ENCODE measurements around the gene HOXA6. TPM values are rescaled to one million over a fixed set of nuclear protein-coding genes. Genes with fewer than 3 reads are reported as not detected.

The HOXA6 gene
- total RNA-seq, 4 donors from 2014 or later: 0.66 to 0.92 TPM; not detected in 2

DNA sequence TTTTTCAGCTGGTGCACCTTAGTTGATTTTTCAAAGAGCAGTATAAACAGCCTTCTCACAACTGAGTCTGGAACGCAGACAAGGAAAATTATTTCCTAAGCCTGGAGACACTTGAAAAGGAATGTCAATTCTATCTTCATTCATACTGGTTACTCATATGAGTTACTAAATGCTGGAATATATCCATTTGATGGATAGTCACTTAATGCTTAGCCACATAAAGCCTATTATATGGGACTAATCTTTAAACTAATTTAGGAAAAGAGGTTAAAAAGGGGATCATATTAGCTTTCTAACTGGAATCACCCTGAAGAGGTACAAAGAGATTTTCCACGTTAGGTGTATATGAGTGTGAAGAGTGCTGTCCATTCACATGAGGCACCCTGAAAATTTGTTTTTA lies 15.4 kb downstream of the HOXA6 start:
- Histone ChIP-seq H3K4me3 (peak overlapping the region in 1 of 4 donors; percentile 88), H3K27ac (replicated peaks in 1 of 4) (peak overlapping the region; percentile 96 to 100 (median 99)), H3K36me3 (no peaks in the 10 kb centered on the region), H3K9me3 (no peaks in the 10 kb centered on the region), H3K27me3 (no peaks in the 10 kb centered on the region), H3K4me1 (peaks cover 0 to 85% (median 82%) of the 10 kb centered on the region in 4 donors)
- TF ChIP-seq POLR2AphosphoS5 (IDR thresholded peaks at IDR 0.05): peak in 1 of 2 donors; percentile 9
- no peak for TF ChIP-seq CTCF (IDR thresholded peaks at IDR 0.05)
- WGBS: 51% methylated on average over 2 of the region's 2 CpGs
- no peak for DNase-seq (ENCODE audit: extremely low spot score)
- intact Hi-C loops (cut with DNase I): no loop called here

- no peaks in the 10 kb centered on the region for H3K9me3 ChIP-seq
- no peaks in the 10 kb centered on the region for H3K36me3 ChIP-seq
- WGBS: 36% methylated on average over 12 of the region's 12 CpGs
- H3K27ac ChIP-seq (replicated peaks in 1 of 4): peak overlapping the region; percentile 96 to 100 (median 99)
- TF ChIP-seq POLR2A (IDR thresholded peaks at IDR 0.05; ENCODE audit: low read depth) (no peak), CTCF (IDR thresholded peaks at IDR 0.05) (no peak), POLR2AphosphoS5 (IDR thresholded peaks at IDR 0.05) (no peak), EP300 (IDR thresholded peaks at IDR 0.05) (no peak)
- H3K27me3 ChIP-seq: no peaks in the 10 kb centered on the region
- no peak for DNase-seq (ENCODE audit: extremely low spot score)
- intact Hi-C loops (cut with DNase I): no loop called here
- H3K4me1 ChIP-seq: peaks cover 0 to 85% (median 82%) of the 10 kb centered on the region in 4 donors
- H3K4me3 ChIP-seq: peak overlapping the region; percentile 81 to 94 (median 89)
Measured at GRCh38 chr7:27131390-27131819, 16.2 kb downstream of the HOXA6 start.

GRCh38 chr7:27130540-27131389 lies 16.8 kb downstream of the HOXA6 start, which contains the start of gene HOXA4:
TSS of gene HOXA4 (minus strand) at chr7:27130757. CDS start at chr7:27130733, 24 bp downstream.
- no peaks in the 10 kb centered on the region for H3K36me3 ChIP-seq
- DNase-seq (ENCODE audit: extremely low spot score): no peak
- WGBS: 6% methylated on average over 39 of the region's 67 CpGs
- H3K9me3 ChIP-seq: no peaks in the 10 kb centered on the region
- no peaks in the 10 kb centered on the region for H3K27me3 ChIP-seq
- TF ChIP-seq POLR2AphosphoS5 (IDR thresholded peaks at IDR 0.05) (peak; percentile 98), CTCF (IDR thresholded peaks at IDR 0.05) (no peak), POLR2A (IDR thresholded peaks at IDR 0.05; ENCODE audit: low read depth) (peak; percentile 91)
- intact Hi-C loops (cut with DNase I): no loop called here
- peak within 1 kb of the TSS; percentile 96 to 100 (median 99) for H3K27ac ChIP-seq (replicated peaks in 1 of 4)
- H3K4me3 ChIP-seq: peak within 1 kb of the TSS; percentile 81 to 94 (median 89)
- H3K4me1 ChIP-seq: peaks cover under 1 to 85% (median 83%) of the 10 kb centered on the region in 4 donors

GRCh38 chr7:27129729-27130539 lies 17.6 kb downstream of the HOXA6 start:
- Histone ChIP-seq H3K4me3 (peak overlapping the region; percentile 81 to 94 (median 89)), H3K9me3 (no peaks in the 10 kb centered on the region), H3K27me3 (no peaks in the 10 kb centered on the region), H3K27ac (replicated peaks in 1 of 4) (peak overlapping the region; percentile 96 to 100 (median 99)), H3K4me1 (peaks cover 8 to 85% (median 83%) of the 10 kb centered on the region in 4 donors), H3K36me3 (no peaks in the 10 kb centered on the region)
- WGBS: 50% methylated on average over 9 of the region's 72 CpGs
- DNase-seq (ENCODE audit: extremely low spot score): no peak
- intact Hi-C loops (cut with DNase I): no loop called here
- TF ChIP-seq EP300 (IDR thresholded peaks at IDR 0.05): no peak
- TF ChIP-seq POLR2A (IDR thresholded peaks at IDR 0.05; ENCODE audit: low read depth): no peak
- peak; percentile 37 to 49 (median 41) for TF ChIP-seq CTCF (IDR thresholded peaks at IDR 0.05)
- TF ChIP-seq POLR2AphosphoS5 (IDR thresholded peaks at IDR 0.05): peak; percentile 16 to 26

All from esophagus muscularis mucosa (tissue), 4 donors.